ENCODE data around the gene MGAT3. TPM values are rescaled to one million over a fixed set of nuclear protein-coding genes. Genes with fewer than 3 reads are reported as not detected.

MGAT3 gene
- polyA plus RNA-seq, 1 of the 3 experiments (the other 2 are of a cell fraction), result 0.16 TPM

GRCh38 chr22:39416319-39416718 is 40.5 kb upstream of the MGAT3 start:
- 100% methylated on average over 1 of the region's 7 CpGs for WGBS (ENCODE audit: low lambda C conversion rate)
- peaks cover 0 to 2% of the 10 kb centered on the region in 2 experiments for H3K36me3 ChIP-seq (replicated peaks in 1 of 2; ENCODE audit: control insufficient read depth in 1 of 2, insufficient read depth in 2 of 2, low read length in 1 of 2)
- no peak overlapping the region for H3K27ac ChIP-seq (ENCODE audit: low read depth in 2 of 2, low read length in 1 of 2)
- DNase-seq, result no peak
- no peak overlapping the region for H3K9ac ChIP-seq
- no peak overlapping the region for H2AFZ ChIP-seq (ENCODE audit: low read depth)
- POLR2A ChIA-PET, result no interaction called here
- H3K9me3 ChIP-seq, result no peaks in the 10 kb centered on the region
- TF ChIP-seq RCOR1 (IDR thresholded peaks at IDR 0.05; ENCODE audit: low read length), result no peak
- no peaks in the 10 kb centered on the region for H3K9me2 ChIP-seq
- H4K20me1 ChIP-seq (ENCODE audit: insufficient read depth), result no peaks in the 10 kb centered on the region
- no peak overlapping the region for H3K4me3 ChIP-seq (ENCODE audit: low read depth in 2 of 2, low read length in 1 of 2)
- H3K27me3 ChIP-seq (ENCODE audit: insufficient read depth), result no peaks in the 10 kb centered on the region
- H3F3A ChIP-seq (replicated peaks; ENCODE audit: insufficient read depth), result no peaks in the 10 kb centered on the region
- no peaks in the 10 kb centered on the region; a peak in 1 of 4 replicates for H3K4me1 ChIP-seq (ENCODE audit: control insufficient read depth in 1 of 2, insufficient read depth in 2 of 2, low read depth in 1 of 2, low read length in 1 of 2)
- no peaks in the 10 kb centered on the region for H3K79me2 ChIP-seq (ENCODE audit: insufficient read depth)
- no peak overlapping the region for H3K4me2 ChIP-seq
- CTCF ChIA-PET, result interaction anchor here (0.6 to 1.9 kb wide), 2 partner anchors 17 to 30 kb away, joined by 3 to 7 read pairs; partner anchors contain the start of gene TAB1

DNA sequence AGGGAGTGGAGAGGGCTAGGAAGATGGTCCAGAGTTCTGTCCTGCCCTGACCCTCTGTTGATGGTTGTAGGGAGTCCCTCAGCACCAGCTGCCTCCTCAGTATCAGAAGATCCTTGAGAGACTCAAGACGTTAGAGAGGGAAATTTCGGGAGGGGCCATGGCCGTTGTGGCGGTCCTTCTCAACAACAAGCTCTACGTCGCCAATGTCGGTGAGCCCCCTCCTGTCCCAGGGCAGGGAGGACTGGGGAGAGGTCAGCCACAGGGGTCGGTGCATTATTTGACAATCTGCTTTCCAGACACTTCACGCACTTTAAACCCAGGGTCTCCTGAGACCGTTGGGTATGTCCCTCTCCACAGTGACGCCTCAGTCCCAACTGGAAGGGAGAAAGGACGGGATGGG is 39.2 kb upstream of the MGAT3 start:
- no peak overlapping the region for H3K4me2 ChIP-seq
- no peaks in the 10 kb centered on the region for H3K9me3 ChIP-seq
- no peaks in the 10 kb centered on the region for H3F3A ChIP-seq (replicated peaks; ENCODE audit: insufficient read depth)
- H3K9ac ChIP-seq, result no peak overlapping the region
- H3K9me2 ChIP-seq, result no peaks in the 10 kb centered on the region
- no peaks in the 10 kb centered on the region for H3K27me3 ChIP-seq (ENCODE audit: insufficient read depth)
- CTCF ChIA-PET, result interaction anchor here (1.3 kb wide), 1 partner anchor 19 kb away, joined by 3 read pairs; no protein-coding TSS in a partner anchor
- 100% methylated on average over 1 of the region's 12 CpGs for WGBS (ENCODE audit: low lambda C conversion rate)
- no peak overlapping the region for H2AFZ ChIP-seq (ENCODE audit: low read depth)
- POLR2A ChIA-PET, result no interaction called here
- H4K20me1 ChIP-seq (ENCODE audit: insufficient read depth), result no peaks in the 10 kb centered on the region
- H3K4me1 ChIP-seq (ENCODE audit: control insufficient read depth in 1 of 2, insufficient read depth in 2 of 2, low read depth in 1 of 2, low read length in 1 of 2), result no peaks in the 10 kb centered on the region; a peak in 1 of 4 replicates
- H3K79me2 ChIP-seq (ENCODE audit: insufficient read depth), result no peaks in the 10 kb centered on the region
- no peak overlapping the region for H3K4me3 ChIP-seq (ENCODE audit: low read depth in 2 of 2, low read length in 1 of 2)
- no peak overlapping the region for H3K27ac ChIP-seq (ENCODE audit: low read depth in 2 of 2, low read length in 1 of 2)
- peaks cover 0 to 5% of the 10 kb centered on the region in 2 experiments for H3K36me3 ChIP-seq (replicated peaks in 1 of 2; ENCODE audit: control insufficient read depth in 1 of 2, insufficient read depth in 2 of 2, low read length in 1 of 2)
- DNase-seq, result no peak
- TF ChIP-seq CHD2 (IDR thresholded peaks at IDR 0.05; ENCODE audit: low read length, partially characterized antibody), result no peak
- no peak for TF ChIP-seq POLR2AphosphoS5 (IDR thresholded peaks at IDR 0.05; ENCODE audit: low read depth, low read length)
- no peak for TF ChIP-seq TAF1 (IDR thresholded peaks at IDR 0.05; ENCODE audit: borderline replicate concordance, low read depth, low read length)
- TF ChIP-seq USF1 (IDR thresholded peaks at IDR 0.05; ENCODE audit: borderline replicate concordance, low read depth), result no peak
- TF ChIP-seq, protein P1, sequence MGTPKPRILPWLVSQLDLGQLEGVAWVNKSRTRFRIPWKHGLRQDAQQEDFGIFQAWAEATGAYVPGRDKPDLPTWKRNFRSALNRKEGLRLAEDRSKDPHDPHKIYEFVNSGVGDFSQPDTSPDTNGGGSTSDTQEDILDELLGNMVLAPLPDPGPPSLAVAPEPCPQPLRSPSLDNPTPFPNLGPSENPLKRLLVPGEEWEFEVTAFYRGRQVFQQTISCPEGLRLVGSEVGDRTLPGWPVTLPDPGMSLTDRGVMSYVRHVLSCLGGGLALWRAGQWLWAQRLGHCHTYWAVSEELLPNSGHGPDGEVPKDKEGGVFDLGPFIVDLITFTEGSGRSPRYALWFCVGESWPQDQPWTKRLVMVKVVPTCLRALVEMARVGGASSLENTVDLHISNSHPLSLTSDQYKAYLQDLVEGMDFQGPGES (IDR thresholded peaks at IDR 0.05; ENCODE audit: low read depth, low read length), result no peak
- TF ChIP-seq MEF2A (IDR thresholded peaks at IDR 0.05; ENCODE audit: borderline replicate concordance, low read depth), result no peak
- TF ChIP-seq GABPA (IDR thresholded peaks at IDR 0.05; ENCODE audit: low read depth), result no peak

DNA sequence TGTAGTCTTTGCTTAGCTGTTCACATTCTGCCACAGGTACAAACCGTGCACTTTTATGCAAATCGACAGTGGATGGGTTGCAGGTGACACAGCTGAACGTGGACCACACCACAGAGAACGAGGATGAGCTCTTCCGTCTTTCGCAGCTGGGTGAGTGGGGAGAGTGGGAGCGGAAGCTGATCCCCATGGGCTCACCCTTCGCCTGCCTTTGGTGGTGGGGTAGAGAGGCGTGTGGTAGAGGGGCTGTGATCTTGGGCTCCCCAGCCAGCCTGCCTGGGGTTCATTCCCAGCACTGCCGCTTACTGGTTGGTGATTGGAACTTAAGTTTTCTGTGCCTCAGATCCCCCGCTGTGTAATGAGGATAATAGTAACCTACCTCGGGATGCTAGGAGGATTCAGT is 38.1 kb upstream of the MGAT3 start:
- no peak for TF ChIP-seq NFIC (IDR thresholded peaks at IDR 0.05; ENCODE audit: borderline replicate concordance)
- no peak for TF ChIP-seq ELF1 (IDR thresholded peaks at IDR 0.05)
- TF ChIP-seq, protein P2, sequence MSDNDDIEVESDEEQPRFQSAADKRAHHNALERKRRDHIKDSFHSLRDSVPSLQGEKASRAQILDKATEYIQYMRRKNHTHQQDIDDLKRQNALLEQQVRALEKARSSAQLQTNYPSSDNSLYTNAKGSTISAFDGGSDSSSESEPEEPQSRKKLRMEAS (IDR thresholded peaks at IDR 0.05; ENCODE audit: low read depth), result no peak
- no peak for TF ChIP-seq FOXM1 (IDR thresholded peaks at IDR 0.05; ENCODE audit: low read depth)
- TF ChIP-seq GABPA (IDR thresholded peaks at IDR 0.05; ENCODE audit: low read depth), result no peak
- Histone ChIP-seq H3K4me2 (no peak overlapping the region), H3K4me1 (ENCODE audit: control insufficient read depth in 1 of 2, insufficient read depth in 2 of 2, low read depth in 1 of 2, low read length in 1 of 2) (no peaks in the 10 kb centered on the region; a peak in 1 of 4 replicates), H3K9me3 (no peaks in the 10 kb centered on the region), H3K79me2 (ENCODE audit: insufficient read depth) (no peaks in the 10 kb centered on the region), H3K36me3 (replicated peaks in 1 of 2; ENCODE audit: control insufficient read depth in 1 of 2, insufficient read depth in 2 of 2, low read length in 1 of 2) (peaks cover 0 to 5% of the 10 kb centered on the region in 2 experiments), H3K9ac (no peak overlapping the region), H3F3A (replicated peaks; ENCODE audit: insufficient read depth) (no peaks in the 10 kb centered on the region), H2AFZ (ENCODE audit: low read depth) (no peak overlapping the region), H3K27ac (ENCODE audit: low read depth in 2 of 2, low read length in 1 of 2) (no peak overlapping the region), H3K27me3 (ENCODE audit: insufficient read depth) (no peaks in the 10 kb centered on the region), H3K4me3 (ENCODE audit: low read depth in 2 of 2, low read length in 1 of 2) (no peak overlapping the region), H4K20me1 (ENCODE audit: insufficient read depth) (no peaks in the 10 kb centered on the region), H3K9me2 (no peaks in the 10 kb centered on the region)
- DNase-seq, result no peak
- ChIA-PET POLR2A (no interaction called here), CTCF (interaction anchor here (0.6 to 1.3 kb wide), 2 partner anchors 18 to 19 kb away, joined by 3 read pairs; partner anchors contain the start of gene TAB1)
- 97% methylated on average over 11 of the region's 12 CpGs for WGBS (ENCODE audit: low lambda C conversion rate)

Measured in SK-N-SH (cell line).